ENCODE results near the gene TBC1D8. TPM values are rescaled to one million over a fixed set of nuclear protein-coding genes. Genes with fewer than 3 reads are reported as not detected.

The TBC1D8 gene
- total RNA-seq, 1 donor, result 1.6 TPM

DNA sequence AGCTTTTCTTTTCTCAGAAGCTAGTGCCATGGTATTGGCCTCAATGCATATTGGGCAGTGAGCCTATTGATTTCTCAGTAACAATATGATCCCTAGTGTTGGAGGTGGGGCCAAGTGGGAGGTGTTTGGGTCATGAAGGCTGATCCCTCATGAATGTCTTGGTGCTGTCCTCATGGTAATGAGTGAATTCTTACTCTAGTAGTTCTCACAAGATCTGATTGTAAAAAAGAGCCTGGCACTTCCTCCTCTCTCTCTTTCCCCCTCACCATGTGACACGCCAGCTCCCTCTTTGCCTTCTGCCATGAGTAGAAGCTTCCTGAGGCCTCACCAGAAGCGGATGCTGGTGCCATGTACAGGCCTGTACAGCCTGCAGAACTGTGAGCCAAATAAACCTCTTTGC lies 12.8 kb upstream of the TBC1D8 start:
- no peak for DNase-seq (ENCODE audit: low read depth in 2 of 3, low spot score in 2 of 3)

DNA sequence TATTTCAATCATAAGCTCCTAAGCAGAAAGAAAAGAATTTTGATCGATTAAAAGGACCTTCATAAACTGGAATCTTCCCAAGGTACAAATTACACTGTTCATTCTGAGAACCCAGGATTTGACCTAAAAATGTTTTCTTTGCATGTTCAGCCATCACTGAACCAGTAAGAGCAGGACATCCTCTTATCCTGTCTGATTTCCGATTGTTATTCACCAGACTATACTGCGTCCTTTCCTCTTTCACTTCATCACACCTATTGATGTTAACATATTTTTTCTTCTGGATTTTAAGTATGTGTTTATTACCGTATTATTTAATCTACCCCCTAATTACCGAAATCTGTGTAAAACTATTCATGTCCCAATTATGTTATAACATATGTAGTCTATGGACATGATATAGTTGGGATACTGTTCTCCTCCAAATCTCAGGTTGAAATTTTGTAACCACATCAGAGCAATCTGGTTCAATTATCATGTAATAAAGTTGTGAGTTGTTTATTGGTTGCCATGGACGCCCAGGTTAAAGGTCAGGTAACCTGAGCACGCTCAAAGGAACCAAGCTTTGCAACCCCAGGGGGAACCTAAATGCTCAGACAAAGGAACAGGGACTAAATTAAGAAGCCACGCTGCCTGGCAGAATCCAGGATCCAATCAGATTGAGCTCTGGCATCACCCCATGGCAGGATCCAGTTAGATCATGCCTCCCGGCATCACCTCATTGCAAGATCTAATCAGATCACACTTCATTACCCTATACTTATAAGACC lies 11.6 kb upstream of the TBC1D8 start:
- no peak for DNase-seq (ENCODE audit: low read depth in 2 of 3, low spot score in 2 of 3)

DNA sequence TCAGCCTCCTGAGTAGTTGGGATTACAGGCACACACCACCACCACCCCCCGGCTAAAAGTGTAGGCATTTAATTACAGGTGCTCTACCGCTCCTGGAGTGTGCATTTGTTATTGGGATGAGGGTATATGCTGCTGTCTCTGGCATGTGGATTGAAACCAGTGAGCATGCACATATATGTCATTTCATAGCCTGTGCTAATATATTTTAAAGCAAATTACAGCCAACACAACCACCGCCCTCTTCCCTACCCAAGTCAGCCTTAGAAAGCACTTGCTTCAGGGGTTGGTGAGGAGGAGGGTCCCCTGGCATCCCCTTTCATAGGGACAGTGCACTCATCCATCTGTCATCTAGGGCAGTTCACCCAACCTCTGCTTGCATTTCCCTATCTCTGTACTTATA lies 10.5 kb upstream of the TBC1D8 start:
- no peak for DNase-seq (ENCODE audit: low read depth in 2 of 3, low spot score in 2 of 3)

DNA sequence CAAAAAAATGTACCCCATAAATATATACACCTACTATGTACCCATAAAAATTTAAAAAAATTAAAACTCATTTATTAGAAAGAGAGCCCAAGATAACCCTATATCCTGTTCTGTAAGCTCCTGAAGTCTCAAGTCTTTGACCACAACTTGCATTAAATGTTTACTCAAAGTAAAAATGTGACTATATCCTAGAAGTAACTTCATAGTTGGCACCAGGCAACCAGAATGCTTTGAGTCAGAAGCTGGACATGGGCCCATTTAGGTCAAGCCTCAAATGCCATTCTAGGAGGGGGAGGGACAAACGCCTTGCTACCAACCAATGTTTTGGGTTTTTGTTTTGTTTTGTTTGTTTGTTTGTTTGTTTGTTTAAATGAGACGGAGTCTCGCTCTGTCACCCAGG lies 9.3 kb upstream of the TBC1D8 start:
- no peak for DNase-seq (ENCODE audit: low read depth in 2 of 3, low spot score in 2 of 3)

DNA sequence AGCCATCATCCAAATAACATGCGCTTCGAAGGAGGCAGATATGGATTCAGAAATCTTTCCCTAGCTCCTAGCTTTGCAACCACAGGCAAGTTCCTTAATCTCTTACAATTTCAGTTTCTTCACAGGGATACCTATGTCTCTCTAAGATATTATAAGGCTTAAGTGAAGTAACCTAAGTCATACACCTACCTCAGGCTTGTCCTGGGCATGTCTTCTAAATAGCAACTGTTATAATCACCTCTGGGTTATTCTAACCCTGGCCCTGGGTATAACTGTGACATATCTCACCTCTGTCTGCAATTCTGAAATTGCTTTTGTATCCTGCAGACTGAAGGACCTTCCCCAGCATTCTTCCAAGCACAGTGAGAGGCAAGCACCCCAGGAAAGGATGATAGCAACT lies 8.3 kb upstream of the TBC1D8 start:
- DNase-seq (ENCODE audit: low read depth in 2 of 3, low spot score in 2 of 3), result no peak

DNA sequence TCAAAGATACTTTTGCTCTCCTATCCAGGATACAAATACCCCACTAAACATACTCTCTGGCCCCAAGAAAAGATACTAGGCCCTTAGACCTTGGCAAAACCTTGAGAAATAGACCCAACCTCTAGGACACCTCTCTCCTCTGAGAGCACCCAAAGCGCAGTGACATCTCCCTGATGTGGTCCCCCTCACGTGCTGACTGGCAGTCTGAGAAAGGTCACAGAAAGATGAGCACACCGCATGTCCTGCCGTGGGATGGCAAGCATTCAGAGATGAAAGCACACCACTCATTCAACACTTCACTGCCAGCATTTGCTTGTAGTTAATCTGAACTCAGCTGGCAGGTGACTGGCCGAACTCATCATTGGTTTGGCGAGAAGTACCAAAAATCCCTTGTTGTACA lies 6.1 kb upstream of the TBC1D8 start:
- no peak for DNase-seq (ENCODE audit: low read depth in 2 of 3, low spot score in 2 of 3)

DNA sequence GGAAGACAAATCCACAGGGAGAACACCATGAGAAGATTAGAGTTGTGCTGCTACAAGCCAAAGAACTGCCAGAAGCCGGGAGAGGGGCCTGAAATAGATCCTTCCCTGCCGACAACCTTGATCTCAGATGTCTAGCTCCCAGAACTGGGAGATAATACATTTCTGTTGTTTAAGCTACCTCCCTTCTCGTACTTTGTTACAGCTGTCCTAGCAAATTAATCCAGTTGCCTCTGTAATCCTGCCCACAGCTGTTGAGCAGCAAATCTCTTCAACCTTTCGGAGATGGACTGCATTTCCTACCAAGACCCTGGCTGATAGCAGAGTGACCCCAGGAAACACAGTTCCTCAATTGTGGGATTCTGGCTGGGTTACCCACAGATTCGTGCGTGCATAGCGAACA lies 2.6 kb upstream of the TBC1D8 start:
- no peak for DNase-seq (ENCODE audit: low read depth in 2 of 3, low spot score in 2 of 3)

DNA sequence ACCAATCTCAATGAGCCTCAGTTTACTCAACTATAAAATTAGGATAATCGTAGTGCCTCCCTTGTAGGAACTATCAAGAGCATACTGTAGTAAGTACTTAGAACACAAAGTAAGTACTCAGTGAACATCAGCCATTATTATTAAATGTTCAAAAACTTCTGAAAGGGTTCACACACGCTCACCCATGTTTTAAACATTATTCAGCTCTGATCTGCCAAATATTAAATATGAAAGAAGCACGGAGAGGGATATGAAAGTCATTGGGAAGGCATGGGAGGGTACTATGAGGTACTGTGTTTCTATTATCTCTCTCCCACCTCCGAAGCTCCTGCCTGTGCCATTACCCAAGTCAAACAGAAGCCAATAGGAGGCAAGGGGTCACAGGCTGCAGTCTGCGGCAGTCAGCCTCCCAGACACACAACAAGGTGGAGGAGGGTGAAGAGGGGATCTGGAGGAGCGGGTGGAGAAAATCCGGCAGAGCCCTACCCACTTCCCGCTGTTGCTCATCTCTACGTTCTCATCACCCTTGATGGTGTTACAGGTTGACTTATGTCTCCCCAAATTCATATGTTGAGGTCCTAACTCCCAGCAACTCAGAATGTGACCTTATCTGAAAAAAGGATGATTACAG lies 2.0 kb upstream of the TBC1D8 start:
- no peak for DNase-seq (ENCODE audit: low read depth in 2 of 3, low spot score in 2 of 3)

DNA sequence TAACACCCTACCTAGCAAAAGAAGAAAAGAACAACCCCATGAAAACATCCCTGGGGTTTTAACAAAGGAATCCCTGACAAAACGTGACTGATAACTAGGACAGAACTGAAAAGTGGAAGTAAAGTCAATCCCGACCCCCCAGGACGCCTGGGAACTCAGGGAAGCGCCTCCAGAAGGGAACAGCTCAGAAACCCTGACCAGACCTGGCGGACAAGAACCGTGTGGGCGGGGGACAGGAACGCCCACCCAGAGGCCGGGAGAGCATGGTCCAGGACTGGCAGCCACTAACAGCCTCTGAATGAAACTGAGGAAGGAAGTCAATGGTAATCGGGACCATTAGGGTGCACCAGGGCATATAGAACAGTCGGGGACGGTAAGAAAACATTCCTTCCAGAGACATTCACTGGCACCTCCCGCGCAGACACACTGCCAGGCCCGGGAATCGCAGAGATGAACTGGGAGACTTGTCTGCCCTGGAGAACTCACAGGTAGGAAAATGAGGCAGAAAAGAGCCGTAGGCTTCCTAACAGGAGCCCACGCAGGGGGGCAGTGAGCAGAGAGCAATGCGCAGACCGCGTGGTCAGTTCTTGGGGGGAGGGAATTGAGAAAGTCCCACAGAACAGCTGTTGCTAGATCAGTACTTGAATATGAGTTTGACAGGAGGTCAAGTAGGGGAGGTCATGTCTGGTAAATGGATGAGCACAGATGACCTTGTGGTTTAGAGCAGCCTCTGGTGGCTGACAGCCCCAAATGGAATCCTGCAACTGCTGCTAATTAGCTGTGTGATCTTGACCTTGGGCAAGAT lies 1.3 kb upstream of the TBC1D8 start:
- peak in 2 of 3 donors; percentile 34 to 43 for DNase-seq (ENCODE audit: low read depth in 2 of 3, low spot score in 2 of 3)

DNA sequence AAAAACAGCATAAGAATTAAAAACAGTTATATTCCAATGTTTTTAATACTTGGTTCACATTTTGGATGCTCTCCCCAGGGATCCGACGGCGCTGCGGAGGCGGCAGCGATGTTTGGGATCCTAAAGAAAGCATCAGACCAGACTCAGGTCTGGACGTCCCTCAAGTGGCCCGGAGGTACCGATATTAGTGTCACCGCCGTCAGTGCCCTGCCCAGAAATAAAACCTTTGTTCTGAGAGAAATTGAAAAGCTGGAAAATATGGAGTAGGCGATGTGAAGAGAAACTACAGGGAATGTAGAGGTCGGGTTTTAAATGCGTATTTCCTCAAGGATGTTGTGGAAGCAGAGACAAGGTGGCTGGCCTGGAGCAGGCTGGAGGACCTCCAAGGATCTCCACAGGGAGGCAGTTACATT lies 683 bp upstream of the TBC1D8 start:
- DNase-seq (ENCODE audit: low read depth in 2 of 3, low spot score in 2 of 3), result no peak

DNA sequence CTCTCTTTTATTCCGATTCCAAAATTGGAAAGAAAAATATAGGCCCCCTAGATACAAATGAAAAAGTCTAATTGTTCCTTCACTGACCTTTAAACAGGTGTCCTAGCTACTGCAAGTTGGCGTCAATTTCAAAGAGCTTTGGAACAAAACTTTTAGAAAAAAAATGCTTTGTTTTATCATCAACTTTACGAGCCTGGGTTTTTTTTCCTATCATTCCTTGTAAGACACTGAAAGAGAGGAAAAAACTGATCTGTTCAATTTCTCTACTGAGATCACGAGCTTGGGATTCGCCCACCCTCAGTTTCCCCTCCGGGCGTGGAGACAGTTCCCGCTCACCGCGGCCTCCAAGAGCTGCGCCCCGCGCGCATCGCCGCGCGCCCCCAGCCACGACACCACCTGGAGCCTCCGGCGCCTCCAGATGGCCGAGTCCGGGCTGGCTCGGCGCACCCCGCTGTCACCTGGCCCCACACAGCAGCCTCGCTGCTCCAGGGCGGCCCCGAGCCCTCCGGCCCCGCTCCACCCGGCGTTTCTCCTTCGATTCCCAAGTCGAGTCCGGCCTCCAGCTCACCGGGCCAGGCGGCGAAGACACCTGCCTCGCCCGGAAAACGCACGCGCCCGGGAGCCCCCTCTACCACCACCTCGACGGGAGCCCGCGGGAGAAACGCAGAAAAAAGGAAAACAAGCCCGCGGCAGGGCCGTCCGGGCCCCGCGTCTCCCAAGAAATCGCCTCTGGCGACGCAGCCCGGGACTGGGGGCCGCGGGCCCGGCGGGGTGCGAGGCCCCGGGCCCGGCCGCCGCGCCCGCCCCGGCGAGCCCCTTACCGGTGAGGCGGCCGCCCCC lies 656 bp downstream of the TBC1D8 start:
- peak in 1 of 3 donors; percentile 8 for DNase-seq (ENCODE audit: low read depth in 2 of 3, low spot score in 2 of 3)

DNA sequence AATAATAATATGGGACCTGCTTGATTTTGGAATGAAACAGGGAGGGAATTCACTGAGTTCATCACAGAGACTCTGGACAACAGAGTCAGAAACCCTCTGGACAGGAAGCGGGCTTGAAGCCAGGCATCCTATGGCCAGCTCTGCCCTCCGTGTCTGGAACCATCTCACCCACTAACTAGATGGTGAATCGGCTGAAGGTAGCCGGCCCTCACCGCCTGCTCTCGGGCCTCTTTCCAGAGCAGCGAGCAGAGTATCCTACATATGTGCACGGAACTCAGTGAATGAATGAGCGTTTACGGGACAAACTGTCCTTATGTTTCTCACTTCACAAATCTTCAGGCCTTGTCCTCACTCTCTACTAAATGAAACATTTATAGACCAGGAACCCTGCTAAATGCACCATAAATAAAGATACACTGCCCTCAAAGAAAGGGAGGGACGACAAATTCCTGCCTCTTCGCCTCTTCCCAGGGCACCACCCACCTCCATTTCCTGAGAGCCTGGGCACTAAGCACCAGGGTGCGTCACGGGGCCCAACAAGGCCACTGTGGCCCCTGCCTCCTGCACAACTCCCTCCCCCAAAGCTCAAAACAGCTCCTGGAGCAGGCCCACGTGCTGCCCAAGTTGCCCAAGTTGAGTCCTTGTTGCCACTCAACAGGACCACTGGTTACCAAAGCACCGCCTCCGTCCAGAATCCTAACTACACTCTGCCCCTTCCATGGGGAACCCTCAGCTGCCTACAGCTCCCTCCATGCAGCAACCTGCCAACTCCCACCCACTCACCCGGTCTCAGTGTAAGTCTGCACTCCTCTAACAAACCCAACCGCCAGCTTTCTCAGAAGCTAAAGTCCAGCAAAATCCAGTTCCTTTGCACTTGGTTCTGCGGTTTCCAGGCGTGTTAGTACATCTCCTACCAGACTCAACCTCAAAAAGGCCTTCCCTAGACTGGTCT lies 1.7 kb downstream of the TBC1D8 start:
- DNase-seq (ENCODE audit: low read depth in 2 of 3, low spot score in 2 of 3), result no peak

DNA sequence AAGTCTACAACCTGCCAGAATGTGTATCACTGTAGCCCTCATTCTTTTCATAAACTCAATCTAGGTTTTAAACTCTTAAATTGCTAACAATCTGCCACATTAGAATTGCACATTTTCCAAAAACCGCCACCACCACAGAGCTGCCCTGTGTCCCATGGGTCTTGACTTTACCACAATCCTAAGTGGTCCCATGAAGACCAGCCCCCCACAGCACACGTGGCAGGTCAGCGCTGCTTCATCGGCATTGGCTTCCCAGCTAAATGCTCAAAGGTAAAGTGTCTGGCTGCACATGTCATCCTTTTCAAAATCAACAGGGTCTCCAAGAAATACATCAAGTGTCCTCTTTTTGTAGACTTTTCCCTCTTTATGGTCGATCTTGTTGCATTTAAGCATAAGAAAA lies 2.4 kb downstream of the TBC1D8 start:
- DNase-seq (ENCODE audit: low read depth in 2 of 3, low spot score in 2 of 3), result no peak

DNA sequence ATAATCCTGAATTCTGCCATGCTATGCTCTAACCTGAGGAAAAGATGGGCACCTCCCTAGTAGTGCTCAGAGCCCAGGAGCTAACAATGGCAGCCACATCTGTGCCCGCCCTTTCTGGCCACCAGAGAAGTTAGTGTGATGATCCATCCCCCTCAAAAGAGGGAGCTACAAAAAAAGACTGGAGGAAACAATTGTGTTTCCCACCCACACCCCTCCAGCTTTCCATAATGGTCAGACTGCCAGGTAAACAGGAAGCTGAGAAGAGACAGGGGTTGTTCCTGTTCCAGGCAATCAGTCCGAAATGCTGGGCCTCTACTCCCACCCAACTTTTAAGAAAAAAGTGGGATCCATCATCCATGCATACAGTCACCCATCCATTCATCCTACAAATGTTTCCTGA lies 3.2 kb downstream of the TBC1D8 start:
- DNase-seq (ENCODE audit: low read depth in 2 of 3, low spot score in 2 of 3), result no peak

DNA sequence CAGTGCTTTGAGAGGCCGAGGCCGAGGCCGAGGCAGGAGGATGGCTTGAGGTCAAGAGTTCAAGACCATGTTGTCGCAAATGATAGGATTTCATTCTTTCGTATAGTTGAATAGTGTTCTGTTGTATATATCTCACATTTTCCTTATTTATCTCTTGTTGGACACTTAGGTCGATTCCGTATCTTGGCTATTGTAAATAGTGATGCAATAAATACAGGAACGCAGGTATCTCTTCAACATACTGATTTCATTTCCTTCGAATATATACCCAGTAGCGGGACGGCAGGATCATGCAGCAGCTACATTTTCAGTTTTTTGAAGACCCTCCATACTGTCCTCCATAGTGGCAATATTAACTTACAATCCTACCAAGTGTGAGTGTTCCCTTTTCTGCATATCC lies 4.1 kb downstream of the TBC1D8 start:
- DNase-seq (ENCODE audit: low read depth in 2 of 3, low spot score in 2 of 3), result no peak

DNA sequence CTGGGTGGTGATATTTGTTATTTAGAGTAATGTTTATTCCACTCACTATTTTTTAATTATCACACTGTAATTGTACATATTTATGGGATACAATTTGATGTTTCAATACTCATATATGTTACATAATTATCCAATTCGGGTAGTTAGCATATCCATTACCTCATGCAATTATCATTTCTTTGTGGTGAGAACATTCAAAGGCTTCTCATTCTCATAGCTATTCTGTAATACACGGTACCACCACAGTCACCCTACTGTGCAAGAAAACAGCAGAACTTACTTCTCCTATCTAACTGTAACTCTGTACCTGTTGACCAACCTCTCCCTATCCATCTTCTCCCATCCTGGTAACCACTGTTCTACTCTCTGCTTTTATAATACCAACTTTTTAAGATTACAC lies 4.6 kb downstream of the TBC1D8 start:
- DNase-seq (ENCODE audit: low read depth in 2 of 3, low spot score in 2 of 3), result no peak

DNA sequence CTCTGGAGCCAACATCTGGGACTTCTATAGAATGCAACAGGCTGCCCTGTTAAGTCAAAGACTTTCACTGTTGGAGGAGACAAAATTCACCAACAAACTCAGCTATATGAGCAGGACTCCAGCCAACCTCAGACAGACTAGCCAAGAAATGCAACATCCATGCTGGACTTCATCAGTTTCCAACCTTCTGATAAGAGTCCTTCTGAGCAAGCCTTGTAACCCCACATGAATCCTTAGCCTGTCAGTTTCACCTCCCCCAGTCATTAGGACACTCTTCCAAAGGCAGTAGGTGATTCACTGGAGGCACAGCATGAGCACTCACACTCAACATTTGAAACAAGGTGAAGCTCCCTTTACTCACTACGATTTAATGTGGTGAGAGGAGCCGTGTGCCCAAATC lies 5.8 kb downstream of the TBC1D8 start:
- no peak for DNase-seq (ENCODE audit: low read depth in 2 of 3, low spot score in 2 of 3)

DNA sequence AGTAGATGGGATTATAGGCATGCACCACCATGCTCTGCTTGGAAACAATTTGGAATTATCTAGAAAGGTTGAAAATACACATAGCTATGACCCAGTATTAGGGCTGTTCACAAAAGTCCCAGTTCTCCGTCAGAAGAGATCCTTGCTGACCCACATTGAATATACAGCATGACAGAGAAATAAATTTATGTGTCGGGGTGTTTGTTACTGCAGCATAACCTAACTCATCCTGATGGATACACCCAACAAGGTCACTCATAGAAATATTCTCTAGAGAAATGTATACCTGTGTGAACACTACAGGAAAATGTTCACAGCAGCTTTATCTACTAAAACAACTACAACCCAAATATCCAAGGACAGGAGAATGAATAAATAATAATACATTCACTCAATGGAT lies 9.0 kb downstream of the TBC1D8 start:
- no peak for DNase-seq (ENCODE audit: low read depth in 2 of 3, low spot score in 2 of 3)

DNA sequence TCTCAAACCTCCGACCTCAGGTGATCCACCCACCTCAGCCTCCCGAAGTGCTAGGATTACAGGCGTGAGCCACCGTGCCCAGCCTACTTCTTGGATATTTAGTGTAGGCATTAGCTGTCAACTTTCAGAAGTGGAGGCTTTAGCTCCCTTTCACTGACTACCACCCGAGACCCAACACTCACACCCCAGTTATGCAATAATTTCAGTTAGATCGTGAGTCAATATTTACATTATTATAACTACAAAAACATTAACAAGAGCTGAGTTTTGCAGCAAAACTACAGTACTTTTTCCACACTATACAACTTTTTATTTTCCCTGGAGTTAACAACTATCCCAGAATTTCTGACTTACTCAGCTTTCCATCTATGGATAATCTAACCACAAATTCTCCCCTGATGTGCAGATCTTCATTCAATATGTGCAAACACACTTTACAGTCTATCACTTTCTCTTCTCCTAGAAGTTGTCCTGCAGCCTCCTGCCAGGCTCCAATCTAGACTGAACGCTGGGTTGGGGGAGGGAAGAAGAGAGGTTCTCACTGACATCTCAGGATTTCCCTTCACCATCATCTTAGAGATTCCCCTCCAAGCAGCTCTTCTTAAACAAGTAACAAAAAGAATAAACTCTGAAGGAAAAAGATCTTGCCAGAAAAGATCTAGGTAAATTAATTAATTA lies 10.1 kb downstream of the TBC1D8 start:
- no peak for DNase-seq (ENCODE audit: low read depth in 2 of 3, low spot score in 2 of 3)
